ENCODE measurements around the gene LMX1A. TPM values are rescaled to one million over a fixed set of nuclear protein-coding genes. Genes with fewer than 3 reads are reported as not detected.

LMX1A gene
- total and polyA plus RNA-seq, 5 donors: not detected

DNA sequence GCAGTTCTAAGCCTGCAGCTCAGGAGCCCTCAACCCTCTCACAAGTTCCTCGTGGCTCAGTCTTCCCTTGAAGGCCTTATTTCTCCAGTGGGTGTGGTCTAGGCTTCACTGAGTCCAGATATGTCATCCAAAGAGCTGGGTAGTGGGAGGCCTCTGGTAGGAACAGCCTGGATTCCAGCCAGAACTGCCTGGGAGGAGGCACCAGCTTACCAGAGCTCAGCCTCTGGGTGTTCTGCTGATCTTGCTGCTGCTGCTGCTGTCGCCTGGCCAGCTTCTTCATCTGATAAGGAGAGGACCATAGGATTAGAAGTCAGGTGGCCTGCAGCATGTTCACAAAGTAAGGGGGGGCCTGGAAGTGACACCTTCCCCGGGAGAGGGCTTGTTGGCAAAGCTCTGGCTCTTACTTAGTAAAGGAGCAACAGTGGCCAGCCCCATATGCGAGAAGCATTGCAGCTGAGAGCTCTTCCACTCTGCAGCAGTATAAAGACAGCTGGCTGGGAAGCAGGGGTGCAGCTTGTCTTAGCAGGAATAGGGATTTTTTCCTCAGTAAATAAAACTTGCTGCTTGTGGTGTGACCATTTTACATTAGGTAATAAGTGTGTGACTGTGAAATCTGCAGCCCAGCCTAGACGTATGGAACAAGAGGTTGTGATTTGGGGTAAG, 148.5 kb downstream of the LMX1A start:
- H3K27ac ChIP-seq (ENCODE audit: low read length): no peak overlapping the region
- no peaks in the 10 kb centered on the region for H3K9me3 ChIP-seq (ENCODE audit: control insufficient read depth, low read length)
- no peaks in the 10 kb centered on the region for H3K4me1 ChIP-seq (ENCODE audit: control insufficient read depth, insufficient read depth, low read length)
- H3K27me3 ChIP-seq (ENCODE audit: control insufficient read depth, insufficient read depth): no peaks in the 10 kb centered on the region
- H3K4me3 ChIP-seq (ENCODE audit: low read length): no peak overlapping the region
- 31% methylated on average over 5 of the region's 5 CpGs for WGBS
- ATAC-seq: no peak
- no peak for DNase-seq
- intact Hi-C loops (cut with DNase I): no loop called here

DNA sequence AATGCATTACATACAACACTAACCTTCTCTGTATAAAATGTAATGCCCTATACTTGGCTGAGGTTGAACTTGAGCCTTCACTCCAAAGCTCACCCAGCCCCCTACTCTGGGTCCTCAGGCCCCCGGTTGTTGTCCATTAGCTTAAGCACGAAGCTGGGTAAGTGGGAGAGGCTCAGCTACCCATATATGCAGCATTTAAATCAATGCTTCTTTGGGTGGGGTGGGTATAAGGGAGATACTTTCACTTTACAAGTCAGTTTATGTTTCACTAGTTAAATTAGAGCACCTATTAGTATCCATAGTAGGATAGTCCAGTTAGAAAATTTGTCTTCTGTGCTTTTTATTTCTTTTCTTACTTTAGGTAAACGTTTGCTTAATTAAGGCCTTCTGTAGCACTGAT, 151.4 kb downstream of the LMX1A start:
- no peaks in the 10 kb centered on the region for H3K27me3 ChIP-seq (ENCODE audit: control insufficient read depth, insufficient read depth)
- no peak overlapping the region for H3K27ac ChIP-seq (ENCODE audit: low read length)
- ATAC-seq (no peak), DNase-seq (no peak)
- intact Hi-C loops (cut with DNase I): no loop called here
- 47% methylated on average over 3 of the region's 3 CpGs for WGBS
- no peak overlapping the region for H3K4me3 ChIP-seq (ENCODE audit: low read length)
- H3K9me3 ChIP-seq (ENCODE audit: control insufficient read depth, low read length): no peaks in the 10 kb centered on the region
- H3K4me1 ChIP-seq (ENCODE audit: control insufficient read depth, insufficient read depth, low read length): no peaks in the 10 kb centered on the region

DNA sequence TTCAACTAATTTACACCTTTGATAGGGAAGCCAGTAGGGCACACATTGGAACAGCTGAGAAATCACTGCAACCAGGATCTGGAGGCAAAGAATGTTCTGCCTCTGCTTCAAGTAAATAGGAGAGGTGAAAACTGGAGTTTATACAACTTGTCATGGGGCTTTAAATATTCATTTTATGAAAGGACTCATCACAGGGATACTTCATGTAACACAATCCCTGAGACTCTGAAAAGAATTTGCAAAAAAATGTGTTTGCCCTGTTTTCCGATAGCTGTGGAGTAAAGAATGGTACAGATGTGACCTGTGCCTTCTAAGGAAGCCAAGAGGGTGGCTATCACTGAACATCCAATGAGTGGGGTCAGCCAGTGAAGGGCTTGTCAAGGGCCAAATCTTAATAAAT, 152.0 kb downstream of the LMX1A start:
- Histone ChIP-seq H3K4me3 (ENCODE audit: low read length) (no peak overlapping the region), H3K27me3 (ENCODE audit: control insufficient read depth, insufficient read depth) (no peaks in the 10 kb centered on the region), H3K27ac (ENCODE audit: low read length) (no peak overlapping the region), H3K9me3 (ENCODE audit: control insufficient read depth, low read length) (no peaks in the 10 kb centered on the region), H3K4me1 (ENCODE audit: control insufficient read depth, insufficient read depth, low read length) (no peaks in the 10 kb centered on the region)
- 76% methylated on average over 1 of the region's 1 CpG for WGBS
- ATAC-seq (no peak), DNase-seq (no peak)
- intact Hi-C loops (cut with DNase I): no loop called here

DNA sequence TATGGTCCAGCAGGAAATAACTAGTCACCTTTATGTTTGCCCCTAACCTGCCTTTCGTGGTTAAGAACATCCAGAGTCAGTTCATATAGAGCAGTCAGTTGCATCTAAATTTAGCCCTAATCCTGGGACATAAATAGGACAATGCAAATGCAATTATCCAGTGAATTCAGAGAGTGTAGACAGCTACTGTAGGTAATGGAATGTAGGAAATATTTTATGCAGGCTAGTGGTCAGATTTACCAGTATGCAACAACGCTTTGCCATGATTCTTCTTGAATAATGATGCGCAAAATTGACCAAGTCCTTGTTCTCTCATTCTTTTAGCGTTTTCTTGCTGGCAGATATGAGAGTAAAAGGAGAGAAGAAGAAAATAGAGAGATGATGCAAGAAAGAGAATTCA, 165.4 kb downstream of the LMX1A start:
- ATAC-seq: no peak

DNA sequence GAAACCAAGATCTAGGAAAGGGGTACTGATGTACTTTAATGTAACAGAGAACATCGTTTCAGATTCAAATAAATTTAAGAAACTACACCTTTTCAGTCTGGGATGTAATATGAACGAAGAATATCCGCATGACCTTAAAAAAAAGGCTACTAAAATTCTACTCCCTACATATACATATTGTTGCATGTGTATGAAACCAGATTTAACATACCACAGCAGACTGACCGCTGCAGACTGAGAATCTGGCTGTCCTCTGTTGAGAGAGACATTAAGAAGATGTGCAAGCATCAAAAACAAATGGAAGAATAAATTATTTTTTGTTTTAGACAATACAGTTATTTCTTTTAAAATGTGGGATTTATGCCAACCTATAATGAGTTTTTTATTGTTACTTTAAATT, 166.6 kb downstream of the LMX1A start:
- ATAC-seq (no peak), DNase-seq (no peak)
- Histone ChIP-seq H3K4me1 (ENCODE audit: control insufficient read depth, insufficient read depth, low read length) (no peaks in the 10 kb centered on the region), H3K9me3 (ENCODE audit: control insufficient read depth, low read length) (no peaks in the 10 kb centered on the region), H3K27ac (ENCODE audit: low read length) (no peak overlapping the region), H3K27me3 (ENCODE audit: control insufficient read depth, insufficient read depth) (no peaks in the 10 kb centered on the region), H3K4me3 (ENCODE audit: low read length) (no peak overlapping the region)
- WGBS: 84% methylated on average over 4 of the region's 4 CpGs
- intact Hi-C loops (cut with DNase I): no loop called here

More for the DNA sequence above, 165.4 kb downstream of the LMX1A start:
- Histone ChIP-seq H3K4me3 (ENCODE audit: low read length) (no peak overlapping the region), H3K9me3 (ENCODE audit: control insufficient read depth, low read length) (peaks cover 1% of the 10 kb centered on the region), H3K27ac (ENCODE audit: low read length) (no peak overlapping the region), H3K4me1 (ENCODE audit: control insufficient read depth, insufficient read depth, low read length) (no peaks in the 10 kb centered on the region), H3K27me3 (ENCODE audit: control insufficient read depth, insufficient read depth) (peaks cover under 1% of the 10 kb centered on the region)
- WGBS: 72% methylated on average over 4 of the region's 4 CpGs
- DNase-seq: no peak
- intact Hi-C loops (cut with DNase I): no loop called here

DNA sequence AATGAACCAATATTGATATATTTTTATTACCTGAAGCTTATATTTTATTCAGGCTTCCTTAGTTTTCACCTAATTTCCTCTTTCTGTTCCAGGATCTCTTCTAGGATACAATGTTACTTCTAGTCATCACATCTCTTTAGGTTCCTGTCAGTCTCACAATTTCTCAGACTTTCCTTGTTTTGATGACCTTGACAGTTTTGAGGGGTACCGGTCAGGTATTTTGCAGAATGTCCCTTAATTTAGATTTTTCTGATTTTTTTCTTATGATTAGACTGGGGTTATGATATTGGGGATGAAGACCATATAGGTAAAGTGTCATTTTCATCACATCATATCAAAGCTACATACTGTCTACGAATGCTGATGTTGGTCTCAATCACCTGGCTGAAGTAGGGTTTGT, 167.5 kb downstream of the LMX1A start:
- intact Hi-C loops (cut with DNase I): no loop called here
- Histone ChIP-seq H3K9me3 (ENCODE audit: control insufficient read depth, low read length) (no peaks in the 10 kb centered on the region), H3K4me1 (ENCODE audit: control insufficient read depth, insufficient read depth, low read length) (no peaks in the 10 kb centered on the region), H3K27ac (ENCODE audit: low read length) (no peak overlapping the region), H3K27me3 (ENCODE audit: control insufficient read depth, insufficient read depth) (no peaks in the 10 kb centered on the region), H3K4me3 (ENCODE audit: low read length) (no peak overlapping the region)
- DNase-seq (no peak), ATAC-seq (no peak)
- WGBS: 85% methylated on average over 2 of the region's 2 CpGs

DNA sequence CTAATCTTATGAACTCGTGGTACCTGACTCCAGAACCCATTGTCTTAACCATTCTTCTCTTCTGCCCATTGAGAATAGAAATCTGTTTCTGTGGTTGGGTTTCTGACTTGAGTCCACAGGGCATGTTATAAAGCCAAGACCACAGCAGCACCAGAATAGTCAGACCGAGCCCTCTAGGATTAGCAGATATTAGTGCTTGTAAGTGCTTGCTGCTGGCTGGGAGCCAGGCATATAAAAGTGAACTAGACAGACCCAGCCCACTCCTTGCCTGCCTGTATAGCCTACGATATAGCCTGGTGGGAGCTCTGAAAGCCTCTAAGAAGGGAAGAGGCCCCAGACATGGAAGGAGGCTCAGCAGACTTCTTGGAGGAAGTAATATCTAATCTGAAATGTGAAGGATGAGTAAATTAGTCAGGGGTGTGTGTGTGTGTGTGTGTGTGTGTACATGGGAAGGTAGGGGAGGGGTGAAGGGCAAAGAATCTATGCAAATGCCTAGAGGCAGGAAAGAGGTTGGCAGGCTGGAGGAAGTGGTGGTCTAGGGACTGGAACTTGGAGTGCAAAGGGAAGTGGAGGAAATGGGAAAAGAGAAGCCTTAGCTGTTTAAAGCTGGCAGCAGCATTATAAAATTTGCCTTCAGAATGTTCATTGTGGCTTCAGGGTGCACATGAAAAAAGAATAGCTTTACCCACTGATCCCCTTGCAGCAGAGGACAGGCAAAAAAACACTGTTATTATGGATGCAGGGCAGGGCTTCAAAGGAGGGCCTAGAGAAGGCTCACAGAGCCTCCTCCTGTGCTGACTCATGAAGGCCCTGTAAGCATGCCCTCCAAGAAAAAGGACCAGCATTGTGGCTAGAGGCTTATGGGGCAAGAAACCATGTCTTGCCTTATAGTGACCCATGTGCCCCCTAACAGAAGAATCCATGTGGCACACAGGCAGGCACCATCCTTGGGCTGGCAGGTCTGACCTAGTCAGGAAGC, 169.2 kb downstream of the LMX1A start:
- Histone ChIP-seq H3K27ac (ENCODE audit: low read length) (no peak overlapping the region), H3K4me1 (ENCODE audit: control insufficient read depth, insufficient read depth, low read length) (no peaks in the 10 kb centered on the region), H3K4me3 (ENCODE audit: low read length) (no peak overlapping the region), H3K27me3 (ENCODE audit: control insufficient read depth, insufficient read depth) (no peaks in the 10 kb centered on the region), H3K9me3 (ENCODE audit: control insufficient read depth, low read length) (peaks cover 2% of the 10 kb centered on the region)
- ATAC-seq (no peak), DNase-seq (no peak)
- intact Hi-C loops (cut with DNase I): no loop called here
- WGBS: 46% methylated on average over 3 of the region's 3 CpGs

DNA sequence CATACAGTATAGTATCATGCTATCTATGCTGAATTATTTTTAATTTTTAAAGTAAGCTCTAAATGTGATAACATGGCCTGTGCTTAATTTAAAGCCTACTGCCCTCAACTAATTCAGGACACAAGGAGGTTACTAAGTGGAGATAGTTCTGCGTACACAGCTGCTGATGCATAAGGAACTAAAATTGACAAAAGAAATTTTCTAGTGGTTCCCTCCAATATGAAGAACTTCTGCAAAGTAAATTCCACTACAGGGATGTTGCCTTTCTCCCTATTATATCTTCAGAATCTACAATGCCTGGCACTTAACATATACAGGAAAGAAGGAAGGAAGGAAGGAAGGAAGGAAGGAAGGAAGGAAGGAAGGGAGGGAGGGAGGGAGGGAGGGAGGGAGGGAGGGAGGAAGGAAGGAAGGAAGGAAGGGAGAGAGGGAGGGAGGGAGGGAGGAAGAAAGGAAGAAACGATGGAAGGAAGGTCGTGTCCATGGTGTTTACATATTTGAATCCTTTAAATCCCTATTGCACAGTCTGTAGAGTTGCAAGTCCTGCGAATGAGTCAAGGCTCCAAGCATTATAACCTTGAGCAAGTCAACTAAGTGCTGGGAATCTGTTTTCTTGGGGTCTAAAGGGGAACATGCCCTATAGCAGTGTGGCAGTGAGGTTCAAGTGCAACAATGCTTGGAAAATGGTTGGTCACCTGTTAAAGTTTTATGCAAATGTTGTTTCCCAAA, 171.2 kb downstream of the LMX1A start:
- H3K27ac ChIP-seq (ENCODE audit: low read length): no peak overlapping the region
- H3K27me3 ChIP-seq (ENCODE audit: control insufficient read depth, insufficient read depth): no peaks in the 10 kb centered on the region
- intact Hi-C loops (cut with DNase I): no loop called here
- WGBS: 69% methylated on average over 4 of the region's 4 CpGs
- H3K9me3 ChIP-seq (ENCODE audit: control insufficient read depth, low read length): peaks cover 2% of the 10 kb centered on the region
- no peak overlapping the region for H3K4me3 ChIP-seq (ENCODE audit: low read length)
- DNase-seq: no peak
- H3K4me1 ChIP-seq (ENCODE audit: control insufficient read depth, insufficient read depth, low read length): no peaks in the 10 kb centered on the region
- no peak for ATAC-seq

DNA sequence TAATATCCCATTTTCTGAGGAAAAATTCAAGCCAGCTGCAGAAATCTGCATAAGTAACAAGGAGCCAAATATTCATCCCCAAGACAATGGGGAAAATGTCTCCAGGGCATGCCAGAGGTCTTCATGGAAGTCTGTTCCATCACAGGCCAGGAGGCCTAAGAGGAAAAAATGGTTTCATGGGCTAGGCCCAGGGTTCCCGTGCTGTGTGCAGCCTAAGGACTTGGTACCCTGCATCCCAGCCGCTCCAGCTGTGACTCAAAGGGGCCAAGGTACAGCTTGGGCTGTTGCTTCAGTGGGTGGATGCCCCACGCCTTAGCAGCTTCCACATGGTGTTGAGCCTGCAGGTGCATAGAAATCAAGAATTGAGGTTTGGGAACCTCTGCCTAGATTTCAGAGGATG, 173.5 kb downstream of the LMX1A start:
- WGBS: 78% methylated on average over 3 of the region's 3 CpGs
- H3K27ac ChIP-seq (ENCODE audit: low read length): no peak overlapping the region
- no peaks in the 10 kb centered on the region for H3K27me3 ChIP-seq (ENCODE audit: control insufficient read depth, insufficient read depth)
- intact Hi-C loops (cut with DNase I): no loop called here
- DNase-seq (no peak), ATAC-seq (no peak)
- no peak overlapping the region for H3K4me3 ChIP-seq (ENCODE audit: low read length)
- H3K9me3 ChIP-seq (ENCODE audit: control insufficient read depth, low read length): peaks cover 2% of the 10 kb centered on the region
- no peaks in the 10 kb centered on the region for H3K4me1 ChIP-seq (ENCODE audit: control insufficient read depth, insufficient read depth, low read length)

DNA sequence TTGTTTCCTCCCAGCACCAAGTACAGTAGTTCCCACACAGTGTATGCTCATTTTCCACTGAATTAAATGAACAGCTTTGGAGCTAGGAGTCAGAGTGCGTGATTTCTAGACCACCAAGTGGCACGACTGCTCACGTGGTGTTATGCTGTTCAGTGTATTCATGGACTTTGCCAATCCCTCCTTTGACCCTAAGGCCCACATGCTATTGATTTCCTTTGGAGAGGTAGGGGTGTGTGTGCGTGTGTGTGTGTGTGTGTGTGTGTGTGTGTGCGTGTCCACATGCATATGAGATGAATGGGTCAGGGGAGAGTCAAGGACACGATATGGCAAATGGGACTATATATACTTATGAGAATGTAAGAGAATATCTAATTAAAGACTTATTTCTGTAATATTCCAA, 177.2 kb downstream of the LMX1A start:
- DNase-seq: no peak
- Histone ChIP-seq H3K9me3 (ENCODE audit: control insufficient read depth, low read length) (peaks cover 2% of the 10 kb centered on the region), H3K4me1 (ENCODE audit: control insufficient read depth, insufficient read depth, low read length) (no peaks in the 10 kb centered on the region), H3K27ac (ENCODE audit: low read length) (no peak overlapping the region), H3K4me3 (ENCODE audit: low read length) (no peak overlapping the region), H3K27me3 (ENCODE audit: control insufficient read depth, insufficient read depth) (no peaks in the 10 kb centered on the region)
- 67% methylated on average over 6 of the region's 6 CpGs for WGBS
- intact Hi-C loops (cut with DNase I): no loop called here
- ATAC-seq: no peak

DNA sequence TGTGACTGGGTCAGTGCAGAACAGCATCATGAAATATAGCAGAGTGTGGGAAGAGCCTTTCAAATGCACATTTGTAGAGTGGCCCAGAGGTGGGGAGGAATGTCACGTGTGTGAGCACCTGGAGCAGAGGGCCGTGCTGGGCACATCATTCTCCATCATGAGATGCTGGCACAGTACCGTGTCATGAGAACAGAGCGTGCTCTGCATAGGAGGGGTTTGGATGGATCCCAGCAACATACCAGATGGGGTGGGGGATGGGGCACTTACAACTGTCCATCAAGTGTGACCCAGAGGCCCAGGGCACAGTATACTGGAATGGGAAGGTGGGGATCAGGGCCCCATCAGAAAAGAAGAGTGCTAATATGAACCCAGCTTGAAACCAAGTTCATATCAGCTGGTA, 182.0 kb downstream of the LMX1A start:
- ATAC-seq (no peak), DNase-seq (no peak)

More for the DNA sequence above, 182.0 kb downstream of the LMX1A start:
- Histone ChIP-seq H3K4me3 (ENCODE audit: low read length) (no peak overlapping the region), H3K27ac (ENCODE audit: low read length) (no peak overlapping the region), H3K27me3 (ENCODE audit: control insufficient read depth, insufficient read depth) (no peaks in the 10 kb centered on the region), H3K9me3 (ENCODE audit: control insufficient read depth, low read length) (no peaks in the 10 kb centered on the region), H3K4me1 (ENCODE audit: control insufficient read depth, insufficient read depth, low read length) (no peaks in the 10 kb centered on the region)
- intact Hi-C loops (cut with DNase I): no loop called here
- WGBS: 69% methylated on average over 4 of the region's 4 CpGs

Measured in right cardiac atrium (tissue), 5 donors.